Measurements from ENCODE around the gene ZRANB3.
"Not testable (repeated sequence)": the region's sequence is repeated elsewhere in the genome, so short reads cannot be mapped to it uniquely, and the experiment has no call there.

ZRANB3 gene

DNA sequence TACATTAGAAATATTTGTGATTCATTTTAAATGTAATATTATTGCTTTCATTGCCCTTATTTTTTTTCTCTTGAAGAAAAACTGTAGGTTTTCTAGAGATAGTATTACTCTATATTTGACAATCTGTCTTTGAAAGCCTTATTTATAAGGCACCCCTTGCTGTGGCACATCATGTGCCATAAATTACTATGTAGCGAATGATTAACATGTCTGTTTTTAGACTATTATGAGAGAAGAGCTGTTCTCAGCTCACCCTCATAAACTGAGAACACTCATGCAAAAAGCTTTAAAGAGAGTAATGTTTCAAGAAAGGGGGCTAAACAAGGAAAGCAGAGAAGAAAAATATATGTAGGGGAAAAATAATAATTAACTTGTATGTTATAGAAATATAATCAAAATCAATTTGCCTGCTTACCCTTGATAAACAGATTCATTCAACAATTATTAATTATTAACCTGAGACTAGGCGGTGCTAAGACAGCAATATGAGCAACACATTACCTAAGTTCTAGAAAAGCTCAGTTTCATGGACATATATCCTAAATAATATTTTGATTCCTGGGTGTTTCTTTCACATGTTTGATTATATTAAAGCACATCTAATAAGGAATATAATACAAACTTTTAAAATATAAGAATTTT lies 409.9 kb downstream of the ZRANB3 start:
- FAIRE-seq, result no peak

DNA sequence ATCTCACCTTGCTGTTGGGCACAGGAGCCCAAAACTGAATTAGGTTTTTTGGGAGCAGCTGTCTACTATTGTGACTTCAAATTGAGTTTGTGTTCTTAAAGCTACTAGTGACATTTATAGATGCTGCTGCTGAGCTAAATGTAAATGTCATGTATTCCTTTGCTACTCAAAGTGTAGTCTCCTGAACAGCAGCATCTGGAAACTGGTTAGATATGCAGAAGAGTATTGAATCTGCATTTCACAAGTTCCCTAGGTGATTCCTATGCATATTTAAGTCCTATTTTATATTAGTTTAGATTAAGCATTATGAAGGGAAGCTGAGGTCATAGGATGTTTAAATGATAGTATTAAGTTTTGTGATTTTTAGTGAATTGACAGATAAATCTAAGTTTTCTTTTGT lies 411.4 kb downstream of the ZRANB3 start:
- FAIRE-seq, result no peak

DNA sequence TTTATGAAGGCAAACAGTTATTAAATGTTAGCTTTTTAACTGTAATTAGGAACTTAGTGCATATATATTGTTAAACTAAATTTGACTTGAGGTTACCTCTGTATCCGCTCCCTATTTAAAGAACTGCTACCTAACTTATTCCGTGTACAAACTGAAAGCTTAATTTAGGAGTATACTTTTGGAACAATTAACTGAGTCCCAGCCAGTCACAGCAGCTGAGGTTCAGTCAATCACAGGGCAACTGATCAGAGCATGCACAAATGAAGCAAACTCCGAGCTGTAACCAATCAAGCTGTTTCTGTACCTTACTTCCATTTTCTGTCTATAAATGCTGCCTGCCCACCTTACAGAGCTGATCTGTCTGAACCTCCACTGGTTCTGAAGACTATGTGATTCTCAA lies 417.7 kb downstream of the ZRANB3 start:
- no peak for FAIRE-seq

DNA sequence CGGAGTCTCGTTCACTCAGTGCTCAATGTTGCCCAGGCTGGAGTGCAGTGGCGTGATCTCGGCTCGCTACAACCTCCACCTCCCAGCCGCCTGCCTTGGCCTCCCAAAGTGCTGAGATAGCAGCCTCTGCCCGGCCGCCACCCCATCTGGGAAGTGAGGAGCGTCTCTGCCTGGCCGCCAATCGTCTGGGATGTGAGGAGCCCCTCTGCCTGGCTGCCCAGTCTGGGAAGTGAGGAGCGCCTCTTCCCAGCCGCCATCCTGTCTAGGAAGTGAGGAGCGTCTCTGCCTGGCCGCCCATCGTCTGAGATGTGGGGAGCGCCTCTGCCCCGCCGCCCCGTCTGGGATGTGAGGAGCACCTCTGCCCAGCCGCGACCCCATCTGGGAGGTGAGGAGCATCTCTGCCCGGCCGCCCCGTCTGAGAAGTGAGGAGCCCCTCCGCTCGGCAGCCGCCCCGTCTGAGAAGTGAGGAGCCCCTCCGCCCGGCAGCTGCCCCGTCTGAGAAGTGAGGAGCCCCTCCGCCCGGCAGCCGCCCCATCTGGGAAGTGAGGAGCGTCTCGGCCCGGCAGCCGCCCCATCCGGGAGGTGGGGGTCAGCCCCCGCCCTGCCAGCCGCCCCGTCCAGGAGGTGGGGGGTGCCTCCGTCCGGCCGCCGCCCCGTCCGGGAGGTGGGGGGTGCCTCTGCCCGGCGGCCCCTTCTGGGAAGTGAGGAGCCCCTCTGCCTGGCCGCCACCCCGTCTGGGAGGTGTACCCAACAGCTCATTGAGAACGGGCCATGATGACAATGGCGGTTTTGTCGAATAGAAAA lies 425.3 kb downstream of the ZRANB3 start:
- FAIRE-seq, result not testable (repeated sequence)

DNA sequence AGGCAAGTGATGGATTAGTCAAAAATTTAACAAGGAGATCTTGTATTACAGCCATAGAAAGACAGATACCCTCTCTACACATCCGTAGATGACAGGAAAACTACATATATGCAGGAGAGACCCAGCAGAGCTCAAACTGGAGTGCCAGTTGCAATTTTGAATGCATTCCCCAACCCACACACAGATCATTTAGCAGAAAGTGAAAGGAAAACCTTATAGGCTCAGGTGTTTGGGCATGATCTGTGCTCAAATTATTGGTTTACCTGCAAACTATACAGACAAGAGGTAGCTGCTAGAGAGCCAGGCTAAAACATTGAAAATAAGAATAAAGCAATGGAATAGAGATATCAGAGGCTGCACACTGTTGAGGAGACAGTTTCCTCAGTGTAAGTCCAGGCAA lies 427.2 kb downstream of the ZRANB3 start:
- no peak for FAIRE-seq

DNA sequence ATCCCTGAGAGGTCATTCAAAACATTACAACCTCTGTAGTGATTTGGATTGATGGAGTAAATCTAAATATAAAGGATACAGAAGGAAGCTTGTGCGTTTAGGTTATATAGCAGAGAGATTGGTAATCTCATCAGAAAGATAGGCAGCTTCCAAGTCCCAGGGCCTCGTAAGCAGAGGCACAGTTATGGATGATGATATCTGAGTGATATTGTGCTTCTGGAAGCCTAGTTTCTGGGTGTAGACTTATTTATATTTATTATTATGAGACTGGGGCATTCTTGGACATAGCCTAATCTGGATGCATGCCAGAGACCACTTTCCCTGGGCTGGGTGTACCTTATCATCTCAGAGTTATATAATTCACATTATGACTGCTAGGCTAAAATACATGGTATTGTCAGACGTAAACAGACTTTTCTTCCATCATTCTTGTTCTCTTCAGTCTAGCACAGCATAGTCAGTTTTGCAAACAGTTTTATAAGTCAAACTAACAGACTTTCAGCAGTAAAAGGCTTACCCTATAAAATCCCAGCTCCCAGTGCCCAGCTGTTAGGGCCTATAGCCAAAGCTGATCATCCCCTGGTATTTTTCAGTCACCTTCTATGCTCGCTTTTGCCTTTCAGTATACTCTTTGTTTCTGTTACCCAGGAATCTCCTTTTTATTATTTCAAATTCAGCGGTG lies 431.1 kb downstream of the ZRANB3 start:
- FAIRE-seq, result no peak

DNA sequence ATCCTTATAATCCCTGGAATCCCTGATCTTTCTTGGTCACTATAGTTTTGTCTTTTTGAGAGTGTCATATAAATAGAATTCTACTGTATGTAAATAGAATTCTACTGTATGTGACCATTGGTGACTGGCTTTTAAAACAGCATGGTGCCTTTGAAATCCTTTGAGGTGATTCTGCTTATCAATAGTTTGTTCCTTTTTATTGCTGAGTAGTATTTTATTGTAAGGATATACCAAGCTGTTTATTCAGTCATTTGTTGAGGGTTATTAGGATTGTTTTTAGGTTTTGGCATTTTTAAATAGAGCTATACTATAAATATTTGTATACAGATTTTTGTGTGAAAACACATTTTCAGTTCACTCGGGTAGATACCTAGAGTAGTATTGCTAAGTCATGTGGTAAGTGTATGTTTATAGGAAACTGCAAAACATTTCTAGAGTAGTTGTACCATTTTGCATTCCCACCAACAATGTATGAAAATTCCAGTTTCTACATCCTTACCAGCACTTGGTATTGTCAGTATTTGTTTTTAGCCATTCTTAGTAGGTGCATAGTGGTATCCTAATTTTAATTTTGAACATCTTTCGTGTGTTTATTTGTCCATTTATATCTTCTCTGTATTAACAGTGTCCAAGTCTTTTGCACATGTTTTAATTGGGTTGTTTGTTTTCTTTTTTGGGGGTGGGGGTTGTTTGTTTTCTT lies 433.3 kb downstream of the ZRANB3 start:
- FAIRE-seq, result no peak

DNA sequence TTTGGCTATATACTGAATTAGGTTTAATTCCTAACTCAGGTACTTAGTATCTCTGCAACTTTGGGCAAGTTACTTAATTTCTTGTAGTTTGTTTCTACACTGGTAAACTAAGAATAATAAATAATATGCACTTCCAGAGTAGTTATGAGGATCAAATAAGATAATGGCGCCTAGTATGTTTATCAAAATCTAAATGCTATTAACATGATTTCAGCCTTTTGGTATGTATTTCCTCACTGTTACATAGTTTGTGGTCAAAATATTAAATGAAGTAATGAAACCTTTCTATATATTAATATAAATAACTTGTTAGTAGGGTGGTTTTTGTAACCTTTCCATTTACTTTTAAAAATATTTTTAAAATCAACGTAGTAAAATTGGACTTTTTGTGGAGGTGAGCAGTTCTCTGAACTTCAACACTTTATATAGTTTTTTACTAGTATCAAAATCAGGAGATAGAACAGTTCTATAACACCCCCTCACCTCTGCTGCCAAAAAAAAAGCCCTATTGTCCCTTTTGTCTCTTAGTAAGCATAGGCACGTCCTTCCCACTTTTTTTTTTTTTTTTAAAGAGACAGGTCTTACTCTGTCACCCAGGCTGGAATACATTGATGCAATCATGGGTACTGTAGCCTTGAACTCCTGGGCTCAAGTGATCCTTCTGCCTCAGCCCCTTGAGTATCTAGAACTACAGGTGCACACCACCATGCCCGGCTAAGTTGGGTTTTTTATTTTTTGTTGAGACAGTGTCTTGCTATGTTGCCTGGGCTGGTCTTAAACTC lies 434.2 kb downstream of the ZRANB3 start:
- no peak for FAIRE-seq

DNA sequence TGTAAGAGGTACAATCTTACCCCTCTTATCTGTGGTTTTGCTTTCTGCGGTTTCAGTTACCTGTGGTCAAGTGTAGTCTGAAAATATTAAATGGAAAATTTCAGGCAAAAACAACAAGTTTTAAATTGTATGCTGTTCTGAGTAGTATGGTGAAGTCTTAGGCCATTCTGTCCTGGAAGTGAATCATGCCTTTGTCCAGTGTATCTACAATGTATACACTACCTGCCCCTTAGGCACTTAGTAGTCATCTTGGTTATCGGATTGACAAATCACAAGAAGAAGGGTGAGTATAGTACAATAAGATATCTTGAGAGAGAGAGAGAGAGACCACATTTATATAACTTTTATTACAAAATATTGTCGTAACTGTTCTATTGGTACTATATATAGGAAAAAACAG lies 435.4 kb downstream of the ZRANB3 start:
- FAIRE-seq, result no peak

DNA sequence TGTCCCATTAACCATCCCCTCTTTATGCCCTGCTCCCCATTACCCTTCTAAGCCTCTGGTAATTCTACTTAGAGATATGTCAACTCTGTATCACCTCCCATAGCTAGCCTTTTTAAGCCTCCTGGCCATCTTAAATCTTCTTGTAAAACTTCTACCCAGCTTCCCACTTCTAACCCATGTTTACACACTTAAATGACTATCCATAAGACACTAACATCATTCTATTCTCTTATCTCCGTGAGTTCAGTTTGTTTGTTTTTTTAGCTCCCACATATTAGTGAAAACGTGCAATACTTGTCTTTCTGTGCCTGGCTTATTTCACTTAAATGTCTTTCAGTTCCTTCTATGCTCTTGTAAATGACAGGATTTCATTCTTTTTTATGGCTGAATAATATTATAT lies 436.5 kb downstream of the ZRANB3 start:
- no peak for FAIRE-seq

DNA sequence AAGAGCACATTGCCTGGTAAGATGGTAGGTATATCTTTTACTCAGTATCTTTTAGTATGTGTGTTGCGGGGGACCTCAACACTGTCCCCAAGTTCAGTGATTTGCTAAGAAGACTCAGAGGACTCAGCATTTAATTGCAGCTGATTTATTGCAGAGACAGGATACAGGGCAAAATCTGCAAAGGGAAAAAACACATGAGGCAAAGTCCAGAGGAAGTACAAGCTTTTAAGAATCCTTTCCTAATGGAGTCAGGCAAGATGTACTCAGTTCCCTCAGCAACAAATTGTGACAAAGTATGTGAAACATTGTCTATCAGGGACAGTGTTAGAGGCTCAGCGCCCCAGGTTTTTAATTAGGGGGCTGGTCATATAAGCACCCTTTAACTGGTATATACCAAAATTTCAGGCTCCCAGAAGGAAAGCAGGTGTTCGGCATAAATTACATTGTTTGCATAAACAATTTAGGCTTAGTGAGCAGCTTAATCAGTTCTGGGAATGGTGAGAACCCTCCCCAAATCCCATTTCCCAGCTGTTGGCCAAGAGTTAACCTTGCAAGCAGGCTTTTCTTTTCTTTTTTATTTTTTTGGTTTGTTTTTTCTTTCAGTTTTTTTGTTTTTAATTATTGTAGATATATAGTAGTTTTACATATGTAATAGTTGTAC lies 437.2 kb downstream of the ZRANB3 start:
- FAIRE-seq, result no peak

DNA sequence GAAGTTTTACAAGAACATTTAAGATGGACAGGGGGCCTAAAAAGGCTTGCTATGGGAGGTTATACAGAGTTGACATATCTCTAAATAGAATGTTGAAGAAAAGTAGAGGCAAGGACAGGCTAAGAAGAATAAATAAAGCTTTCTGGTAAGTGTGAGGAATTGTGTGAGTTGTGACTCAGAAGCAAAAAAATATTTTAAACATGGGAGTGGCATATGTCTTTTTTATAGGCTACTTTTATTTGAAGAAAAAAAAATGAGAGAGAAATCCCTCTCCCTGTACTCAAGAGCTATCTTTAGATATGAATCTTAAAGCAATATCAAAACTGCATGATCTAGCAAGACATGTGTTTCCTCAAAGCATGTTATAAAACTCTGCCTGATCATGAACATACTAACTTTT lies 437.8 kb downstream of the ZRANB3 start:
- FAIRE-seq, result no peak

DNA sequence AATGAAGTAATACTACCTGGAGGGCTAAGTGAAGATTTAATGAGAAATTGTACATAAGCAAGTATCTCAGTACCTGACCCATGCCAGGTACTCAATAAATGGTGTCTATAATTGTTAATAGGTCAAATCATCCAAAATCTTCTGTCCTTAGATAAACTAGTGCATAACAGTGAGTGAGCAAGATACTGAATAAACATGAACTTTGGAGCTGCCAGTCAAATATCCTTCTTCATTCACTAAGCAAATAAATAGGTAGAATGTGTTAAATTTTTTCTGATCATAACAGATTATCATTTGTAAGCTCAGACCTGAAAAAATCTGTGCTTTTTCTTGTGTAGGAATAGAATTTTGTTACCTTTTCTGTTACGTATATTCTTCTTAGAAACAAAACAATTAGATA lies 439.3 kb downstream of the ZRANB3 start:
- FAIRE-seq, result no peak

DNA sequence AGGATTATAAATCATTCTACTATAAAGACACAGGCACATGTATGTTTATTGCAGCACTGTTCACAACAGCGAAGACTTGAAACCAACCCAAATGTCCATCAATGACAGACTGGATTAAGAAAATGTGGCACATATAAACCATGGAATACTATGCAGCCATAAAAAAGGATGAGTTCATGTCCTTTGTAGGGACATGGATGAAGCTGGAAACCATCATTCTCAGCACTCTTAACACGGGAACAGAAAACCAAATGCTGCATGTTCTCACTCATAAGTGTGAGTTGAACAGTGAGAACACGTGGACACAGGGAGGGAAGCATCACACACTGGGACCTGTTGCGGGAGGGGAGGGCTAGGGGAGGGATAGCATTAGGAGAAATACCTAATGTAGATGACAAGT lies 441.4 kb downstream of the ZRANB3 start:
- not testable (repeated sequence) for FAIRE-seq
